TTC549 (cell line): ENCODE measurements around the gene PCDH9.
"Not testable (repeated sequence)": the region's sequence is repeated elsewhere in the genome, so short reads cannot be mapped to it uniquely, and the experiment has no call there.

Experiments used
- FAIRE-seq: peaks from 2 replicates; lab custom pipeline; 2012; peaks lifted over from hg19 to GRCh38; lab: Jason Lieb, UNC

Gene PCDH9

DNA sequence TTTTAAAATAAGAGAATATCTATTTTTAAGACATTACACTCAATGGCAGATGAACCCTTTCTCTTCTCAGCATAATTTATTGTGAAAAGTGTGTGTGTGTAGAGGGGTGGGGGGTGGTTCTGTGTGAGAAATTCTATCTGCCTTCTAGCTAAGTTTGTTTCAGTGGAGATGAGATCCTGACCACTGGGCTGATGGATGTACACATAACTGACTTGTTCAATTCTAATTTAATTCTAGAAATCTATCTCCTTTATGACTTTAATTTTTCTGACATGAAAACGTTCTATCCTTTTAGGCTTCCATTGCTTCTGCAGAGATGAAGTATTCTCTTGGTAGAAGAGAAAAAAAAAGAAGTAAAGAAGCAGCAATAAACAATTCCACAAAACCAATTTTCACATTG lies 891.6 kb downstream of the PCDH9 start:
- no peak for FAIRE-seq

DNA sequence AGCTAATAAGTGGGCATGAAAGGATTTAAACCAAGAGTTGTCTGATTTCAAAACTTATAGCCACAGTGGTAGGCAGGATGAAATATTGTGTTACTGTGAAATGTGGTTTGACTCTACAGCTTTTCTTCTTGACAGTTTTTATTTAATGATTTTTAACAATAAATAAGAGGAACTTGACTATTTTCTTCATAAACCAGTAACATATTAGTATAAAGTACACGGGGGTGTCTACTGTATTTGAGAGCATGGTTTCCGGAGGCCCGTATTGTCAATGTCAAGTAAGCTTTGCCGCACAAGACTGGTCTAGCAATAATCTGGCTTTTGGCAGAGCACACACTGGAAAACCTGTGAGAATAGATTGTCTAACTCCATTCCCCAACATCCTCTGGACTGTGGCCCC lies 894.5 kb downstream of the PCDH9 start:
- FAIRE-seq, result no peak

DNA sequence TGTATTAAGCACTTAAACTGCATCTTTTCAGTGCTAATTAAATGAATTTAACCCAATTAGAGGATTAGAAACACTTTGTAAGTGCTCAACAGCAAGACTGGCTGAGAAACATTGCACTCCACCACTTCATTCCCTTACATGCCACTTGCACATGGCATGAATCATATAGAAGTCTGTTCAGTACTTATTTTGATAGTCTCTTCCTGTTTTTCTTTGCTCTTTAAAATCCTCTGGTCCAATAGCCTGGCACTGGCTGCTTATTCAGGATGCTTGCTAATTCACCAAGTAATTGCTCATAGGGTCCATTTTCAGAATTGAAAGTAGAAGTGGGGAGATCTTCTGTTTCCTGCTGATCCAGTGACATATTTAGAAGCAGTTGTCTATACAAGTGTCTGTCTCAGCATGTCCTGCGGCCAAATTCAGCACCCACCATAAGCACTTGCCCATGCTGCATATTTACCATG lies 900.1 kb downstream of the PCDH9 start:
- FAIRE-seq, result no peak

DNA sequence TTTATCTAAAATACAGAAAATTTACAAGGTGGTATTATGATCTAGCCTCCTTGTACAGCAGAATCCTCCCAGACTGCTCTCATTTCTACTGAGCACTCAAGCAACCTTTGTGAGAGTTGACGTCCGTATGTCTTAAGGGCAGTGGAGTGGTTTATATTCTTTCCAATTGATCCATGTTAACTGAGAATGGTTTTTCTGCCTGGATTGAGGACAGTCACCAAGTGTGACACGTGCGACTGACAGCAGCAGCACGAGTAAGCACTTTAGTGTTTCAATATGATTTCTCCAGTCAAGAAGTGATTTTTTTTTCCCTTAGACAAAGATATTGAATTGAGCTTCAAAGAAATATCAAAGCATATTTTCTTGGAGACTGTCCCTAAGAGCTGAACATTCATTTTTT lies 901.7 kb downstream of the PCDH9 start:
- no peak for FAIRE-seq

DNA sequence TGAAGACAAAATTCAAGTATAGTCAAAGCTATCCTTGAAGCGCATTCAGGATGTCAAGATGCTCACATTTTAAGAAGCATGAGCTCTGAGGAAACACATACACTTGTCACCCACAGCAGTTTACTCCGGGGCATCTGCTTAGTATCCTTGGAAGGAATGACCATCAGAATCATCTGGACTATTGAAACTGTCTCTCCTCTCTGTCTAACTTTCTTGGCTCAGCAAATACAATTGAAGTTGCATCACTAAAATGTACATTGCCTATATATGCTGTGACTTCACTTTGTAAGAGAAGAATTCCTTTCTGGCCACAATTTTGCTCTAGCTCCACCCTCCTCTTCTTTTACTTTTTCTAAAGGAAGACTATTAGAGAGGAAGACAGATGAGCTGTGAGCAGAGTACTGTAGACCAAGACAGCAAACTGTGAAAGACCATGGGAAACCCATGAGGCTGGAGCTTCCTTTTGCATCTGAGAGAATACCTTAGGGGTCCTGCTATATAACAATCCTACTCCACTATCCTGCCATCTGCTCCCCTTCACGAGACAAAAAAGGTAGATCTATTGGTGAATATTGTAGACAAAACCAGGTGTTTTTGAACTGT lies 906.3 kb downstream of the PCDH9 start:
- FAIRE-seq, result no peak

DNA sequence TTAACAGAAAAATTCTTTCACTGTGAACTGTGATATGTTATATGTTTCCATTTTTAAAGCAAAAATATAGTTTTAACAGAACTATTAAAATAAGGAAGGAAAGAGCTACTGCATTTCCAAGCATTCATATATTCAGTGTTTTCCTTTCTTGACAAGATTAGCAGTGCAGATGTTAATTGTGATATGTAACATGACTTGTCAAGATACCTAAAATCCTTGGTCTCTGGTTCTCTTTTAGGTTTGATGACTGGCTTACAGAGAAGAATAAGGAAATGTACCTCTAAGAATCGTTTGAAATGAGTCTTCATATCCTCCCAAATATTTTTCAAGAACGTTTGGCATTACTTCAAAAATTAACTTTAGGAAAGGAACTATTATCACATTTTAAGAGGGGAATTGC lies 907.2 kb downstream of the PCDH9 start:
- no peak for FAIRE-seq

DNA sequence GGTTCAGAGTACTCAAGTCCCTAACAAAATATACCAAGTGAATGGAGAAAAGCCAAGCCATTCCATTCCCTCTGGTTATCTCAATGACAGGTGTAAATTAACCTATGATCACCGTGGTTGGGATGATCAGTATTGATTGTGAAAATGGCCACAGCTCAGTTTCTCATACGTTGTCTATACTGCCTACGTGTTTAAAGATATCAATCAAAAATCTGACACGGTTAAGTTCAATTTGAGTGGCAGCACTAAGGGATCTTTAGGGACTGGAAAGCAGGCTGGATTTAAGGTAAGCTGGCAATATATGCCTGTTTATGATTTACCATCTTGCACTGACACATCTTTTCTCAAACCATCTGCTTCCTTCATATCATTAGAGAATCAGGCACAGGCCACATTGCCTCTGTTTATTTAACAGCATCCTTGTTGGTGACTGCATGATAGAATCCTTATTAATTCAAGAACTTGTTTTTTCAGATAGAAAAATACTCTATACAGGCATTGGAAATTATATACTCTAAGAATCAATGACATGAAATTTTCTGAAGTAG lies 907.9 kb downstream of the PCDH9 start:
- no peak for FAIRE-seq

DNA sequence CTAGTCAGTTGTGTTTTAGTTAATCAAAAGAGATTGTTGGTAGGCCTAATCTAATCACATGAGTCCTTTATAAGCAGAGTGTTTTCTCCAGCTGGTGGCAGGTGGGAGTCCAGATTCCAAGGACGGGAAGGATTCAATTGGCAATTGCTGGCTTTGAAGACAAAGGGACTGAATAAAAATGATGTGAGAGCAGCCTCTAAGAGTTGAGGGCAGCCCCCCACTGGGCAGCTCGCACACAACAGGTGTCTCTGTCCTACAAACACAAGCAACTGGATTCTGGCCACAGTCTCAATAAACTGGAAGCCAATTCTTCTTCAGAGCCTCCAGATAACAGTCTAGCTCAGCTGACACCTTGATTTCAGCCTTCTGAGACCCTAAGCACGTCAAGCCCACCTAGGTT lies 915.2 kb downstream of the PCDH9 start:
- FAIRE-seq, result no peak

DNA sequence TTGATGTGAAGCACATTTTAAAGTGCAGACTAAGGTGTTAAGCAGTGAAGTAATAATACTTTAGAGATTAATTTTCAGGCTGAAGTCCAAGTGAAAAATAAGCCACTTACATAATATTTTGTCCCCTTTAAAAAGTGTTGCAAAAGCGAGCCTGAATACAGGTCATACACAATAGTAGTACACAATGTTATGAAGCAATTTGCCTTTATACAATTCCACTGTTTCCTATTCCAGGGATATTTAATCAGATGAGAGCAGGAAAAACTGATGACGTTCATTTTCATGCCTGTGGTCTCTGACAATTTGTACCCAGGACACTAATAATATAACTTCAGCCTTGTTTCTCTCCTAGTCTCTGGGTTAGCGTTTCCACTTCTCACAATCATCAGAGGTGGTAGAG lies 916.7 kb downstream of the PCDH9 start:
- no peak for FAIRE-seq

DNA sequence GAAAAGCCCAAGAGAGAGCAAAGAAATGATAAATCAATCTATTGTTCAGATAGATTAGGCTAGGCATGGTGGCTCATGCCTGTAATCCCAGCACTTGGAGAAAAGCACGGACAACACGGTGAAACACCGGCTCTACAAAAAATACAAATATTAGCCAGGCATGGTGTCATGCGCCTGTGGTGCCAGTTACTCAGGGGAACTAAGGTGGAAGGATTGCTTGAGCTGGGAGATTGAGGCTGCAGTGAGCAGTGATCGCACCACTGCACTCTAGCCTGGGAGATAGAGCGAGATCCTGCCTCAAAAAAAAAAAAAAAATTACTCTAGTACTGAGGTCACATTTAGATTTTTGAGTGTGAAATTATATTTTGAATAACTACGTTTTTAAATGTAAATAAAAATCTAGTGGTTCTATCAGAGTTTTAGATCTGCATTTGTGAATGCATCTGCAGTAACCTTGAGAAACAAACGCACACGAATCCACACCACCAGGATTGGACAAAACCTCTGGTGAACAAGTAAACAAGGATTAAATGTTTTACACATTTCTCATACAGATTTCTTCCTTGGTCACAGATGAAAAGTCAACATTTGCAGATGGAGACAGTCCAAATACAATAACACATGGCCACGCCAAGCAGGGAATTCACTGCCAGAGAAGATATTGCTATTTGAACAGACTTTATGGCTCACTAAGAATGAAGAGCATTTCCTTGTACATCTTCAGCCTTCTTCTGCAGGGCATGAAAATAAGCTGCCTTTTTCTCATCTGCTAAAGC lies 917.6 kb downstream of the PCDH9 start:
- no peak for FAIRE-seq

DNA sequence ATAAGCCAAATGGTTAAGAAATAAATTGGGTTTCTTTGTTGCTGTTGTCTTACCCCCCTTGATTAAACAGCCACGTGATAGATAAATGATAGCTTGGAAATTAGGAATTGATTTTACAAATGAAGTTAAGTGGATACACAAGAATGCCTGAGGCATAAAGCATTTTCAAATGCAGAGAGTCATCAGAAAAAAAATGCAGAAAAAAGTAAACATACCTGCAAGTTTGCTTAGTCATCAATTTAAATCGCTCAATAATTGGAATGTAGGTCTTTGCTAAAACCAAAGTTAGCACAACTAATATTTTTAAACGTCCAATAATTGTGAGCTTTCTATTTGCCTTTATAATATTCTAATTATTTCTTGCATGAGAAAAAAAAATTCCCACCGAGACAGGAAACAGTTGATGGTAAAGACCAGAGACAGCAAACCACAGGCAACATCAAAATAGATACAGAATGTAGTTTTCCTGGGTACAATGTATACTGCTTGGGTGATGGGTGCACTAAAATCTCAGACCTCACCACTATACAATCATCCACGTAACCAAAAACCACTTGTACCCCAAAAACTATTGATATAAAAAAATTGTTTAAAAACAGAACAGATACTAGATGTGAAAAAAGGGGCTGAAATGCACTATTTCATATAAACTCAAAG lies 924.0 kb downstream of the PCDH9 start:
- no peak for FAIRE-seq

DNA sequence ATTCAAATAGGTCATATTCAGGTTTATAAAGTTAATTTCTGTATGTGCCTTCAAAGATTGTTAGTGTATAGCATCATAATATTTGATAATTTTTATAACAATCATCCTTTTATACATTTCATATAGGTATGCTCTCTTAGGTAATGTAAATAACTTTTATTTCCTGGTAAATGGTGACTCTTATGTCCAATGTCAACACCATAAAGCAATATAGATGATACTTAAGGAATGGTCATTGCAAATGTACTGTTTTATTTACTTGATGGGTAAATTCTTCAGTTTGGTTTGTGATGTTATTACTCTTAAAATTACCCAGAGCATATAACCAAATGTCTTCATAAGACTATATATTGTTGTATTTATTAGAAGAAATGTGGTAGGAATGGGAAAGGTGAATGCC lies 928.7 kb downstream of the PCDH9 start:
- no peak for FAIRE-seq

DNA sequence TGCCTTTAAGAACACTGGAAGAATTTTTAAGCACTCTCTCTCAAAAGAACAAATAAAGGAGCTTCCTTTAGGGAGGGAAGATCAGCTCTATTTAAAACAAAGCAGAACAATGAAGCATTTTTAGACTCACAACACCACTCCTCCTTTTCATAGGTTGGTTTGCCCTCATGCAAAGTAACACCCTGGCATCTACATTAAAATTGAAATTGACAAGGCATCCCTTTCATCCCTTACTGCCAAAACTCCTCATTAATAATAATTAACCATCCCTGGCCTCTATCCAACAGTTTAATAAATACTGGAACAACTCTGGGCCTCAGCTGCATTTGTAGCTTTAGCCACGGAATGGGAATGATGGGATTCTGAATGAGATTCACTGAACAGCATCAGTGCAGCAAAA lies 929.1 kb downstream of the PCDH9 start:
- no peak for FAIRE-seq

DNA sequence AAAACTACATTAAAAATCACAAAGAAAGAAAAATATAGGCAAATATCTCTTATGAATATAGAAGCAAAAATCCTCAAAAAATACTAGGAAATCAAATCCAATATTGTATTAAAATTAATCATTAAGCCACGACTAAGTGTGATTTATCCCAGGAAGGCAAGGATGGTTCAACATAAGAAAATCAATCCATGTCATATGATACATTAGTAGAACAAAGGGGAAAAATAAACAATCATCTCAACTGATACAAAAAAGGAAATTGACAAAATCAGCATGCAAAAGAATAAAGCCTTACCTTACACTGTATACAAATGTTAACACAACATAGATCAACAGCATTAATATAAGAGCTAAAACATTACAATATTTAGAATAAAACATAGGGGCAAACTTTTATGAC lies 933.3 kb downstream of the PCDH9 start:
- no peak for FAIRE-seq

DNA sequence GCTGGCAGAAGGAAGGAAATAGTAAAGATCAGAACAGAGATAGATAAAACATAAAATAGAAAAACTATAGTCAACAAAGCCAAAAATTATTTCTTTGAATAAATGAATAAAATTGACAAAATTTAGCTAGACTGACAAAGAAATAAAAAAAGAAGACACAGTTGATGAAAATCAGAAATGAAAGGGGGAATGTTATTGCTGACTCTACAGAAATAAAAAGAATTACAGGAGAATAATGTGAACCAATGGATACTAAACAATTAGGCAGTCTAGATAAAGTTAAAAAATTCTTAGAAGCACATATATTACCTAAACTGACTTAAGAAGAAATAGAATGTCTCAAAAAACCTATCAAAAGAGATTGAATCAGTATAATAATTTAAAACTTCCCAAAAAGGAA lies 933.8 kb downstream of the PCDH9 start:
- no peak for FAIRE-seq

DNA sequence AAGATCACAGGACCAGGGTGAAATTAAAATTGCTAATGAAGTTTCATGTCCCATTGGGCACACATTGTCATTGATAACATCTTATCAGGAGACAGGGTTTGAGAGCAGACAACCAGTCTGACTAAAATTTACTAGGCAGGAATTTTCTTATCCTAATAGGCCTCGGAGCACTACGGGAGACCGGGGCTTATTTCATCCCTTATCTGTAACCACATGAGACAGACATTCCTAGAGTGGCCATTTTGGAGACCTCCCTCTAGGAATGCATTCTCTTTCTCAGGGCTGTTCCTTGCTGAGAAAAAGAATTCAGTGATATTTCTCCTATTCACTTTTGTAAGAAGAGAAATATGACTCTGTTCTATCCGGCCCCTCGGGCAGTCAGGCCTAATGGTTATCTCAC lies 943.3 kb downstream of the PCDH9 start:
- not testable (repeated sequence) for FAIRE-seq

DNA sequence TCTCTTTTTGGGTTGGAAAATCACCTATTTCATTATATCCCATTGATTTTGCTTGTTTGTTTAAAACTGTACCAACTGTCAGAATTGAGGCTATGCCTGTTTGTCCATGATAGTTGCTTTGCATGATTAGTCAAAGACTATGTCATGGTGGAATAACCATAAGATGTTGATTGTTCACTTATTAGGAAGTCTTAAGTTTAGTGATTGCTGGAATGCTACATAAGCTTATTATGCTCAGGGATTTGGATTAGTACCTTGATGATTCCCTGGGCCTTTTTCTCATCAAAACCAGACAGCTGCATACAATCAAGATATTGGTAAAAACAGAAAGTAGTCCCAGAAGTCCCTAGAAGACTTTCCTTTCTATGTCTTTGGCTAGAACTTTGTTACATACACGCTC lies 954.7 kb downstream of the PCDH9 start:
- no peak for FAIRE-seq

DNA sequence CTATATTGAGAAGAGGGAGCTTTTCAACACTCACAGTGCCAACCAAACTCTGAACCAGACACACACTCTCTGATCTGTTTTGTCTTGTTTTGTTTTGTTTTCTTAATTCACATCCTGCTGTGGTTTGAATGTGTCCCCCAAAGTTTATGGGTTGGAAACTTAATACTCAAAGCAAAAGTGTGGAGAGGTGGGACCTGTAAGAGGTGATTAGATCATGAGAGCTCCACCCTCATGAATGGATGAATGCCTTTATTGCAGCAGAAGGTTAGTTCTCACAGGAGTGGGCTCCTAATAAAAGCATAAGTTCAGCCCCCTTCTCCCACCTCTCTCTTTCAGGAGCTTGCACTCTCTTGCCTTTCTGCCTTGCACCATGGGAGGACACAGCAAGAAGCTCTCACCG lies 957.1 kb downstream of the PCDH9 start:
- FAIRE-seq, result no peak

DNA sequence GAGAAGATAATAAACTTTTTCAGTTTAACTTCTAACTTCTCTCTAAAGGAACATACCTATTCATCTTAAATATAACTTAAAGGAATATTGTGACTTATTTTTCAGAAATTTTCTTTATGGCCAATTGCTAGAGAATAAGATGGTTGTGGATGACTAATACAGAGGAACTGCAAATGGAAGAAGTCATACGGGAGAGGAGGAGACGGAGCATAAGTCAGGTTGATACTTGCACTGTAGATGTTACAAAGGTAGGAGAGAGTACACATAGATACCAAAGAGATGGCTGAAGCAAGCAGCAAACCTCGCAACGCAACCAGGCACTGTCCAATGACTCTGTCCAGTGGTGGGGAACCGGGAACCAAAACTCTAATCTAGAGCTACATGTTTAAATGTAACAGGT lies 963.4 kb downstream of the PCDH9 start:
- FAIRE-seq, result no peak

DNA sequence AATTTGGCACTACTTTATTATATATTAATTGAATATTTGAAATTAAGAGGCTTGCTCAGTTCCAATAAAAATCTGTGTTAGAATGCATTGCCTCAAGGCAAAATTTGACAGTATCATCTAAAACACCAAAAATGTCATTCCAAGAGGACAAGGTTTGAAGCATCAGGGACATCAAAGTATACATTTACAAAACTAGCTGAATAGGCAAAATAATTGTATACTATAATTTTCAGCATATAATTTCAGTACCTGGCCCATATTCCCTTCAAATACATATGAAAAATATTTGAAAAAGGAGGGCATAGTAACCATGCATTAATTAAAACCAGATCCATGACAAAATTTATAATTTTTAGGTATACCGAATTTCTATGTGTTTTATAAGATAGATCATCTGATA lies 963.8 kb downstream of the PCDH9 start:
- FAIRE-seq, result no peak

DNA sequence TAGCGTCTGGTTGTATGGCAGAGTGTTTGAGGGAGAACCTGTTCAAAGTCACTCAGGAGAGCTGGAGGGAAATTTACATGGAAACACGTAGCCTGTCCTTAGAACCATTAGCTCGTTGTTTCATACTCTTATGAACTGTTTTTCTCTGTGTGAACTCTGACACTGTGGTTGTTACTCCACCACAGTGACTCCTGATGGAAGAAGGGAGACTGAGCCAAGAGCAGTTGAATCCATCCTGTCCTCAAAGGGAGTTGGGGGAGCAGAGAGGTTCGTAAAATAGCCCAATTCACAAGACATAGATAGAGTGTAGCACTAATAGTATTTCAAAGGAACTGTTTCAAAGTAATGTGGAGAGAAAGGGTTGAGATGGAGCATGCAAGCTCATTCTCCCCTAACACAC lies 964.8 kb downstream of the PCDH9 start:
- FAIRE-seq, result no peak

DNA sequence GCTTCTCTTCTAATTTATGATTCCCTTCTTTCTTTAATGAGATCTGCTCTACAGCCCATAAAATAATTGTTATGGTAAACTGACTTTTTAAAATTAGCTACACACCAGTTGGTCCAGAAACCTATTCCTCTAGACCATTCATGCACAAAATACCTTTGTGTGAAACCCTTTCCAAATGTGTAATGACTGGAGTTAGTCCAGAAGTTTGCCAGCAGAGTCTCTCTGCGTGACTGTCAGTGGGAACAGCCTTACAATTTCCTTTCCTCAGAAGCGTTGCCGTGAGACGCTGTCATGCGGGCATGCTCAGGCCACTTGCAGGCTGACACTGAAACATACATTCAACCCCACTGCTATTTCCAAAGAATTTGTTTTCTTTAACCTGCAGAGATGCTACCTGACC lies 965.2 kb downstream of the PCDH9 start:
- FAIRE-seq, result no peak

DNA sequence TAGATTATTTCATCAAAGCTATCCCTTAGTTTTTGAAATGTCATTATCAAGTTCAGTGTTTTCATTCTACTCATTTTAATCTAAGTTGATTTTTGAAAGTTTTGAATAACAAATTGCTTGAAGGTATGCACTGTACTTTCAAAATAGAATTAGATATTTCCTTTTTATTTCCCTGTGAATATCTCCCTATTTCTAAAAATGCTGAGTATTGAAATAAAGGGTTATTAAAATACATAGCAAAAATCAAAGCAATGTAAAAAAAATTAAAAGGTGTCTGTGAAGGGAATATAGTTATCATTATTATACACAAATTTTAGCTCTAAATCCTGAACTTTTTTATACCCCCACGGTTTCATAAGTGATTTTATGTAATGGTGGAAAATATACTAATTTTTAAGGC lies 967.8 kb downstream of the PCDH9 start:
- FAIRE-seq, result no peak
